ENCODE data around the gene TSPAN1. TPM values are rescaled to one million over a fixed set of nuclear protein-coding genes. Genes with fewer than 3 reads are reported as not detected.
"Not testable (repeated sequence)": the region's sequence is repeated elsewhere in the genome, so short reads cannot be mapped to it uniquely, and the experiment has no call there.

The TSPAN1 gene
- total RNA-seq, 1 experiment from 2014 or later, result 26.1 TPM

DNA sequence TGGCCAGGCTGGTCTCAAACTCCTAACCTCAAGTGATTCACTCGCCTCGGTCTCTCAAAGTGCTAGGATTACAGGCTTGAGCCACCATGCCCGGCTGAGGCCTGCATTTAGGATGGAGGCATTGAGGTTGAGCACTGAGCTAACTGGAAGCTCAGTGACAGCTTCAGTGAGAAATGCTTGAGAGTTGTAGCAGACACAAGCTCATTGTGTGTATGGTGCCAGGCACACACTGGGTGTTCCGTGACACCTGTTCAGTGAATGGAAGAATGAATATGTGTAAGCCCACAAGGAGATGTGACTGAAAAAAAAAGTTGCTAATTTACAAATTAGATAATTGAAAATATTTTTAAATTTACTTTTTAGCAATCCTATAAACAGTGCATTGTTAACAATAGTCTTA, 50.1 kb downstream of the TSPAN1 start:
- Histone ChIP-seq H3K27ac (ENCODE audit: low read length) (no peak overlapping the region), H3K4me1 (ENCODE audit: control insufficient read depth, insufficient read depth, low read length) (peaks cover 7% of the 10 kb centered on the region; the same call in 1 of the 2 replicates), H3K4me3 (ENCODE audit: low read depth in 2 of 2, low read length in 2 of 2) (no peak overlapping the region), H3K27me3 (ENCODE audit: control insufficient read depth, insufficient read depth, low read length) (no peaks in the 10 kb centered on the region), H3K36me3 (ENCODE audit: control insufficient read depth, insufficient read depth, low read length) (no peaks in the 10 kb centered on the region), H3K9me3 (ENCODE audit: control insufficient read depth, insufficient read depth, low read depth, low read length) (no peaks in the 10 kb centered on the region)
- TF ChIP-seq REST (IDR thresholded peaks at IDR 0.05; ENCODE audit: insufficient read depth in 1 of 2, low read depth in 2 of 2, low read length in 1 of 2) (no peak), TCF7L2 (IDR thresholded peaks at IDR 0.05; ENCODE audit: low read depth, low read length) (no peak), POLR2AphosphoS5 (IDR thresholded peaks at IDR 0.05; ENCODE audit: low read depth, low read length) (no peak), SIN3A (IDR thresholded peaks at IDR 0.05; ENCODE audit: borderline replicate concordance, insufficient read depth, low read depth, low read length) (no peak)
- TF ChIP-seq, protein P1, sequence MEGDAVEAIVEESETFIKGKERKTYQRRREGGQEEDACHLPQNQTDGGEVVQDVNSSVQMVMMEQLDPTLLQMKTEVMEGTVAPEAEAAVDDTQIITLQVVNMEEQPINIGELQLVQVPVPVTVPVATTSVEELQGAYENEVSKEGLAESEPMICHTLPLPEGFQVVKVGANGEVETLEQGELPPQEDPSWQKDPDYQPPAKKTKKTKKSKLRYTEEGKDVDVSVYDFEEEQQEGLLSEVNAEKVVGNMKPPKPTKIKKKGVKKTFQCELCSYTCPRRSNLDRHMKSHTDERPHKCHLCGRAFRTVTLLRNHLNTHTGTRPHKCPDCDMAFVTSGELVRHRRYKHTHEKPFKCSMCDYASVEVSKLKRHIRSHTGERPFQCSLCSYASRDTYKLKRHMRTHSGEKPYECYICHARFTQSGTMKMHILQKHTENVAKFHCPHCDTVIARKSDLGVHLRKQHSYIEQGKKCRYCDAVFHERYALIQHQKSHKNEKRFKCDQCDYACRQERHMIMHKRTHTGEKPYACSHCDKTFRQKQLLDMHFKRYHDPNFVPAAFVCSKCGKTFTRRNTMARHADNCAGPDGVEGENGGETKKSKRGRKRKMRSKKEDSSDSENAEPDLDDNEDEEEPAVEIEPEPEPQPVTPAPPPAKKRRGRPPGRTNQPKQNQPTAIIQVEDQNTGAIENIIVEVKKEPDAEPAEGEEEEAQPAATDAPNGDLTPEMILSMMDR (IDR thresholded peaks at IDR 0.05), result no peak
- in situ Hi-C loops (cut with HindIII; ENCODE audit: low pct_unique_long_range_greater_than_20kb, low sequenced_read_pairs), result no loop called here
- ATAC-seq (no peak), DNase-seq (ENCODE audit: low read depth, low spot score) (no peak)
- POLR2A ChIA-PET, result no interaction called here
- no TSS peak for BruUV-seq (replicated peaks)
- intact Hi-C loops (cut with micrococcal nuclease; ENCODE audit: unreplicated experiment), result no loop called here
- CTCF ChIA-PET, result interaction anchor here (1.4 kb wide), 1 partner anchor 183 kb away, joined by 3 read pairs; no protein-coding TSS in a partner anchor

- H3K27ac ChIP-seq (ENCODE audit: low read length); intact Hi-C loops (cut with micrococcal nuclease; ENCODE audit: unreplicated experiment); H3K36me3 ChIP-seq (ENCODE audit: control insufficient read depth, insufficient read depth, low read length); ATAC-seq; H3K9me3 ChIP-seq (ENCODE audit: control insufficient read depth, insufficient read depth, low read depth, low read length); H3K4me1 ChIP-seq (ENCODE audit: control insufficient read depth, insufficient read depth, low read length); BruUV-seq (replicated peaks); CTCF ChIA-PET; in situ Hi-C loops (cut with HindIII; ENCODE audit: low pct_unique_long_range_greater_than_20kb, low sequenced_read_pairs); H3K27me3 ChIP-seq (ENCODE audit: control insufficient read depth, insufficient read depth, low read length); DNase-seq (ENCODE audit: low read depth, low spot score); H3K4me3 ChIP-seq (ENCODE audit: low read depth in 2 of 2, low read length in 2 of 2): not testable (repeated sequence)
- POLR2A ChIA-PET, result interaction anchor here (0.6 kb wide), 1 partner anchor 10 kb away, joined by 4 read pairs; no protein-coding TSS in a partner anchor
Measured at GRCh38 chr1:46231231-46231630, 56.3 kb downstream of the TSPAN1 start.

Other genes with a start within 250 kb of the TSPAN1 start
- gene PIK3R3, start 42.5 kb upstream of the TSPAN1 start, total RNA-seq (2021; ENCODE audit: unreplicated experiment), result 36.3 TPM
- not detected for gene P3R3URF, start 1.4 kb downstream of the TSPAN1 start, total RNA-seq (2021; ENCODE audit: unreplicated experiment)
- 178 TPM for gene POMGNT1, start 23.3 kb downstream of the TSPAN1 start, total RNA-seq (2021; ENCODE audit: unreplicated experiment)
- gene LURAP1, start 28.2 kb downstream of the TSPAN1 start, total RNA-seq (2021; ENCODE audit: unreplicated experiment), result 3.5 TPM
- gene RAD54L, start 72.7 kb downstream of the TSPAN1 start, total RNA-seq (2021; ENCODE audit: unreplicated experiment), result 29.4 TPM
- 55.3 TPM for gene LRRC41, start 128.5 kb downstream of the TSPAN1 start, total RNA-seq (2021; ENCODE audit: unreplicated experiment)
- gene UQCRH, start 128.6 kb downstream of the TSPAN1 start, total RNA-seq (2021; ENCODE audit: unreplicated experiment), result 498 TPM
- gene NSUN4, start 165.7 kb downstream of the TSPAN1 start, total RNA-seq (2021; ENCODE audit: unreplicated experiment), result 23.6 TPM
- gene FAAH, start 219.2 kb downstream of the TSPAN1 start, total RNA-seq (2021; ENCODE audit: unreplicated experiment), result 25.9 TPM